H1 (cell line): ENCODE data around the gene EXOG. TPM values are rescaled to one million over a fixed set of nuclear protein-coding genes. Genes with fewer than 3 reads are reported as not detected.

ENCODE experiments used
- CTCF ChIA-PET: fragments of 300-600 bp; sonication (Branson Sonifier 250); formaldehyde crosslinking; loops from one replicate; lab custom pipeline; 2021; ENCODE audit not compliant: partially characterized antibody; lab: Charles Lee
- POLR2A ChIA-PET: fragments of 300-600 bp; sonication (Branson Sonifier 250); formaldehyde crosslinking; loops from one replicate; lab custom pipeline; 2021; ENCODE audit warnings: inconsistent platforms; ENCODE audit not compliant: partially characterized antibody; lab: Charles Lee
- DNase-seq, 2 experiments: peaks; one replicate each; pipeline versions ENCODE4 v3.0.0 to v3.0.0-alpha.2; 2010 to 2022; ENCODE audit warnings: low spot score in 2 of 2, low read depth in 1 of 2, mixed read lengths in 1 of 2
- FAIRE-seq: peaks from 2 replicates; lab custom pipeline; 2011; peaks lifted over from hg19 to GRCh38; lab: Jason Lieb, UNC
- H2AFZ ChIP-seq: 2 replicates; pipeline ENCODE4 v1.8.1; 2012; ENCODE audit warnings: low read length, inconsistent platforms
- H2AK5ac ChIP-seq: 2 replicates; pipeline ENCODE4 v1.6.1; 2013; ENCODE audit warnings: low read depth, low read length
- H2BK120ac ChIP-seq: replicated peaks from 2 replicates; pipeline ENCODE3; 2013; ENCODE audit warnings: low read depth, low read length, inconsistent platforms
- H2BK12ac ChIP-seq: 2 replicates; pipeline ENCODE4 v1.6.1; 2013; ENCODE audit warnings: low read depth, low read length
- H2BK15ac ChIP-seq: 2 replicates; pipeline ENCODE4 v1.6.1; 2013; ENCODE audit warnings: low read length
- H2BK20ac ChIP-seq: 2 replicates; pipeline ENCODE4 v1.6.1; 2013; ENCODE audit warnings: low read length
- H2BK5ac ChIP-seq: 2 replicates; pipeline ENCODE4 v1.6.1; 2013; ENCODE audit warnings: low read depth, low read length
- H3K14ac ChIP-seq: 2 replicates; pipeline ENCODE4 v1.6.1; 2013; ENCODE audit warnings: inconsistent platforms; ENCODE audit not compliant: insufficient read length
- H3K18ac ChIP-seq: 2 replicates; pipeline ENCODE4 v1.6.1; 2013; ENCODE audit warnings: low read length; ENCODE audit errors: extremely low read depth
- H3K23ac ChIP-seq: 2 replicates; pipeline ENCODE4 v1.6.1; 2013; ENCODE audit warnings: inconsistent platforms; ENCODE audit not compliant: insufficient read length
- H3K23me2 ChIP-seq: 2 replicates; pipeline ENCODE4 v1.6.1; 2013; ENCODE audit warnings: low read depth, low read length
- H3K27ac ChIP-seq: 2 replicates; pipeline ENCODE4 v1.6.1; 2011; ENCODE audit warnings: low read depth, low read length, inconsistent platforms
- H3K27me3 ChIP-seq, 4 experiments: replicated peaks in 1 of 4; 1 replicate in 1 of 4; 2 replicates in 3 of 4; pipeline versions ENCODE4 v1.6.1 to v1.8.1; 2011 to 2013; ENCODE audit warnings: low read length in 3 of 4, mild to moderate bottlenecking in 3 of 4, inconsistent platforms in 2 of 4, mixed read lengths in 2 of 4, moderate library complexity in 1 of 4; ENCODE audit not compliant: control insufficient read depth in 3 of 4, insufficient read depth in 3 of 4; ENCODE audit errors: extremely low read depth in 1 of 4
- H3K36me3 ChIP-seq, 4 experiments: 2 replicates each; pipeline versions ENCODE4 v1.6.1 to v1.8.1; 2011 to 2013; ENCODE audit warnings: mild to moderate bottlenecking in 4 of 4, low read length in 3 of 4, moderate library complexity in 2 of 4, control low read depth in 1 of 4, inconsistent platforms in 1 of 4; ENCODE audit not compliant: insufficient read depth in 4 of 4, control insufficient read depth in 2 of 4
- H3K4ac ChIP-seq: replicated peaks from 2 replicates; pipeline ENCODE3; 2013; ENCODE audit warnings: low read length, low read depth, mixed read lengths, inconsistent platforms; ENCODE audit not compliant: insufficient read length
- H3K4me1 ChIP-seq, 4 experiments: replicated peaks in 1 of 4; 1 replicate in 1 of 4; 2 replicates in 3 of 4; pipeline versions ENCODE4 v1.6.1 to v1.8.1; 2011 to 2013; ENCODE audit warnings: low read length in 3 of 4, inconsistent platforms in 2 of 4, mixed read lengths in 1 of 4; ENCODE audit not compliant: insufficient read depth in 4 of 4, control insufficient read depth in 3 of 4
- H3K4me2 ChIP-seq, 2 experiments: 2 replicates each; pipeline versions ENCODE4 v1.6.1 to v1.8.1; 2011 to 2013; ENCODE audit warnings: low read depth in 2 of 2, low read length in 2 of 2, control low read depth in 1 of 2, inconsistent platforms in 1 of 2, mild to moderate bottlenecking in 1 of 2; ENCODE audit not compliant: insufficient read depth in 1 of 2
- H3K4me3 ChIP-seq, 4 experiments: fragments of 200-600, 300-600 bp in 1 of 4; sonication (generic), shearing (Covaris generic), sonication (Bioruptor Twin) in 1 of 4; 2 replicates each; pipeline versions ENCODE4 v1.5.1 to v1.8.1; 2011 to 2016; ENCODE audit warnings: low read length in 4 of 4, low read depth in 3 of 4, control low read depth in 2 of 4, inconsistent platforms in 2 of 4, mild to moderate bottlenecking in 2 of 4, mixed read lengths in 1 of 4, moderate library complexity in 1 of 4; ENCODE audit not compliant: insufficient read depth in 2 of 4; ENCODE audit errors: extremely low read depth in 1 of 4
- H3K56ac ChIP-seq: replicated peaks from 2 replicates; pipeline ENCODE3; 2013; ENCODE audit warnings: low read depth, mild to moderate bottlenecking, mixed read lengths, low read length, inconsistent platforms; ENCODE audit not compliant: insufficient read length
- H3K79me1 ChIP-seq: 2 replicates; pipeline ENCODE4 v1.6.1; 2013; ENCODE audit warnings: low read depth, low read length, control low read depth
- H3K79me2 ChIP-seq, 2 experiments: 2 replicates each; pipeline versions ENCODE4 v1.6.1 to v1.8.1; 2012 to 2013; ENCODE audit warnings: low read length in 2 of 2, mild to moderate bottlenecking in 2 of 2, inconsistent platforms in 1 of 2; ENCODE audit not compliant: insufficient read depth in 2 of 2, control insufficient read depth in 1 of 2
- H3K9ac ChIP-seq, 4 experiments: replicated peaks in 1 of 4; 1 replicate in 1 of 4; 2 replicates in 3 of 4; pipeline versions ENCODE4 v1.6.1 to v1.8.1; 2011 to 2013; ENCODE audit warnings: low read depth in 3 of 4, low read length in 3 of 4, control low read depth in 2 of 4, mild to moderate bottlenecking in 2 of 4, moderate library complexity in 2 of 4, inconsistent platforms in 1 of 4; ENCODE audit errors: extremely low read depth in 1 of 4
- H3K9me3 ChIP-seq, 2 experiments: 2 replicates each; pipeline versions ENCODE4 v1.6.1 to v1.8.1; 2012 to 2013; ENCODE audit warnings: mild to moderate bottlenecking in 2 of 2, moderate library complexity in 2 of 2, control low read depth in 1 of 2, inconsistent platforms in 1 of 2, low read depth in 1 of 2, low read length in 1 of 2, mixed read lengths in 1 of 2; ENCODE audit not compliant: insufficient read depth in 2 of 2
- H4K20me1 ChIP-seq, 2 experiments: replicated peaks in 1 of 2; 2 replicates each; pipeline versions ENCODE3 to v1.8.1; 2011 to 2013; ENCODE audit warnings: inconsistent platforms in 2 of 2, low read length in 2 of 2, mild to moderate bottlenecking in 1 of 2; ENCODE audit not compliant: insufficient read depth in 2 of 2, control insufficient read depth in 1 of 2
- H4K5ac ChIP-seq: 2 replicates; pipeline ENCODE4 v1.6.1; 2013; ENCODE audit warnings: low read length, low read depth, mixed read lengths, inconsistent platforms; ENCODE audit not compliant: insufficient read length
- H4K8ac ChIP-seq: 2 replicates; pipeline ENCODE4 v1.8.0; 2013; ENCODE audit warnings: mild to moderate bottlenecking, moderate library complexity, low read length, inconsistent platforms; ENCODE audit not compliant: insufficient read depth; ENCODE audit errors: extremely low read depth
- H4K91ac ChIP-seq: replicated peaks from 2 replicates; pipeline ENCODE3; 2013; ENCODE audit warnings: low read length, mixed read lengths, inconsistent platforms; ENCODE audit not compliant: insufficient read length
- SIX5 ChIP-seq: IDR thresholded peaks from 2 replicates; pipeline ENCODE4 v1.6.1; 2011; ENCODE audit warnings: mild to moderate bottlenecking, low read depth, low read length
- WGBS, 2 experiments: shearing (Covaris generic) in 1 of 2; methylation state at CpG; one replicate each; pipeline versions ENCODE4 v1.1.6 to v1.1.7; 2013 to 2015; ENCODE audit warnings: low lambda C conversion rate in 2 of 2, mixed read lengths in 2 of 2, inconsistent platforms in 1 of 2, low coverage in 1 of 2, missing lambda C conversion rate in 1 of 2; ENCODE audit not compliant: insufficient replicate concordance in 2 of 2, insufficient coverage in 1 of 2, insufficient read length in 1 of 2; ENCODE audit errors: extremely low coverage in 1 of 2, missing lambda C conversion rate in 1 of 2; 5-methylcytosine and 5-hydroxymethylcytosine counted together
- polyA plus RNA-seq, 7 experiments: library from polyadenylated mRNA; depleted of rRNA in 3 of 7; stranded (reverse) in 5 of 7; unstranded in 2 of 7; fragments of >200 nt in 5 of 7; fragments of 200-250 nt in 2 of 7; gene quantifications; 1 replicate in 5 of 7; 2 replicates in 1 of 7; 4 replicates in 1 of 7; pipeline versions ENCODE4 v1.2.1 to v1.2.3, GENCODE V29; 2011 to 2013; ENCODE audit warnings: missing spikeins in 2 of 7, mixed read lengths in 2 of 7
- total RNA-seq: library from RNA; stranded (reverse); fragmentation: NEBNext Ultra II Directional; extraction: Animal tissue kit (Norgen Biotek cat#: 25700); gene quantifications from 2 replicates; pipeline ENCODE4 v1.2.1, GENCODE V29; 2021

The EXOG gene
- total and polyA plus RNA-seq, 2 of the 8 experiments (the other 6 are each of a cell fraction or from before 2014, with no cell fraction given), result 7.2 to 12.9 TPM

GRCh38 chr3:38515367-38515766 lies 19.2 kb downstream of the EXOG start:
- FAIRE-seq, result no peak
- CTCF ChIA-PET, result interaction anchor here (0.6 to 12.5 kb wide), 7 partner anchors 25 to 463 kb away, joined by 3 to 249 read pairs (median 4); no protein-coding TSS in a partner anchor

More at GRCh38 chr3:38515367-38515766, 19.2 kb downstream of the EXOG start:
- no peak for DNase-seq
- H3K56ac ChIP-seq, result no peak overlapping the region
- no peak overlapping the region for H3K14ac ChIP-seq
- no peaks in the 10 kb centered on the region for H3K79me2 ChIP-seq
- no peak overlapping the region for H3K9ac ChIP-seq
- H3K18ac ChIP-seq, result no peak overlapping the region
- H2BK120ac ChIP-seq, result no peak overlapping the region
- peaks cover 0 to 15% (median 3%) of the 10 kb centered on the region in 4 experiments; a peak in 4 of 7 replicates for H3K4me1 ChIP-seq
- no peaks in the 10 kb centered on the region for H4K20me1 ChIP-seq
- H3K79me1 ChIP-seq, result no peaks in the 10 kb centered on the region
- POLR2A ChIA-PET, result interaction anchor here (0.6 kb wide), 1 partner anchor 11 kb away, joined by 8 read pairs; no protein-coding TSS in a partner anchor
- no peak overlapping the region for H2AFZ ChIP-seq
- no peak overlapping the region for H2BK12ac ChIP-seq
- H3K23me2 ChIP-seq, result no peaks in the 10 kb centered on the region; the same call in 1 of the 2 replicates
- H2BK5ac ChIP-seq, result no peak overlapping the region
- no peaks in the 10 kb centered on the region for H3K27me3 ChIP-seq
- no peak overlapping the region for H3K4me2 ChIP-seq
- no peak overlapping the region for H2BK15ac ChIP-seq
- no peak overlapping the region for H3K4me3 ChIP-seq
- no peak overlapping the region; the same call in 1 of the 2 replicates for H4K8ac ChIP-seq
- H3K4ac ChIP-seq, result no peak overlapping the region
- H3K9me3 ChIP-seq, result no peaks in the 10 kb centered on the region
- H3K23ac ChIP-seq, result no peak overlapping the region
- H3K36me3 ChIP-seq, result no peaks in the 10 kb centered on the region; a peak in 4 of 8 replicates
- WGBS, 2 experiments, result 94% methylated on average over 6 of the region's 7 CpGs; no CpG with 5 or more reads in 1 of the 2 experiments
- H2AK5ac ChIP-seq, result no peak overlapping the region
- no peak overlapping the region for H4K5ac ChIP-seq
- H4K91ac ChIP-seq, result no peak overlapping the region
- no peak overlapping the region for H2BK20ac ChIP-seq
- H3K27ac ChIP-seq, result no peak overlapping the region
- TF ChIP-seq SIX5, result no peak
- TF ChIP-seq, all 59 proteins: peak for 0
